Vagina (tissue), 2 donors: Measurements from ENCODE around the gene ZNF226.

Experiments used
- CTCF ChIP-seq, 3 experiments: fragments of 450-650 bp in 2 of 3; fragments of 200-600 bp in 1 of 3; sonication (generic) in 1 of 3; IDR thresholded peaks; one replicate each; pipeline ENCODE4 v1.5.1; 2017 to 2019; ENCODE audit warnings: antibody characterized with exemption in 3 of 3, mild to moderate bottlenecking in 2 of 3, moderate library complexity in 2 of 3
- POLR2A ChIP-seq, 2 donors: fragments of 450-650 bp; IDR thresholded peaks; one replicate each; pipeline ENCODE4 v1.6.1; 2017; ENCODE audit warnings: antibody characterized with exemption in 2 of 2, mild to moderate bottlenecking in 2 of 2, moderate library complexity in 2 of 2
- POLR2AphosphoS5 ChIP-seq, 2 donors: sonication (generic); formaldehyde crosslinking; IDR thresholded peaks; one replicate each; pipeline ENCODE4 v1.9.0; 2017; ENCODE audit warnings: antibody characterized with exemption in 2 of 2, mild to moderate bottlenecking in 2 of 2, low read depth in 1 of 2; ENCODE audit not compliant: insufficient read depth in 1 of 2

DNA sequence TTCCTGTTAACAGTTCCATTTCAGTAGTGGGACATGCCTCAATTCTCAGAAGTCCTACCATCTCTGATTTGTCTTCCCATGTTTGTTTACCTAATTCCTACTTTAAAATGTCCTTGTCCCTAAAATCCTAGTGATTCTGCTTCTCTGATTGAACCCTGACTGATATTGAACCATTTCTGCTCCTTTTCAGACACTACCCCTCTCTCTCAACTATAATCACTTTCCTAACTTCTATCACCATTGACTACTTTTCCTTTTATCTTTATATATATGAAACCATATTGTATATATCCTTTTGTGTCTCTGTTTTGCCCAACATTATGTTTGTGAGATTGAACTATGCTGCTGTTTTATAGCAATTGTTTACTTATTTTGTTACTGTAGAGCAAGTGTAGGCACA is 31.9 kb downstream of the ZNF226 start:
- no peak for TF ChIP-seq POLR2A (IDR thresholded peaks at IDR 0.05)
- no peak for TF ChIP-seq CTCF (IDR thresholded peaks at IDR 0.05)
- no peak for TF ChIP-seq POLR2AphosphoS5 (IDR thresholded peaks at IDR 0.05; ENCODE audit: insufficient read depth in 1 of 2, low read depth in 1 of 2)
